Epidermal melanocyte (primary cell): ENCODE data around the gene WFDC12.

Experiments
- DNase-seq: peaks from one replicate; pipeline ENCODE4 v3.0.0; 2011; ENCODE audit warnings: low spot score; ENCODE audit not compliant: insufficient read length

Gene WFDC12

DNA sequence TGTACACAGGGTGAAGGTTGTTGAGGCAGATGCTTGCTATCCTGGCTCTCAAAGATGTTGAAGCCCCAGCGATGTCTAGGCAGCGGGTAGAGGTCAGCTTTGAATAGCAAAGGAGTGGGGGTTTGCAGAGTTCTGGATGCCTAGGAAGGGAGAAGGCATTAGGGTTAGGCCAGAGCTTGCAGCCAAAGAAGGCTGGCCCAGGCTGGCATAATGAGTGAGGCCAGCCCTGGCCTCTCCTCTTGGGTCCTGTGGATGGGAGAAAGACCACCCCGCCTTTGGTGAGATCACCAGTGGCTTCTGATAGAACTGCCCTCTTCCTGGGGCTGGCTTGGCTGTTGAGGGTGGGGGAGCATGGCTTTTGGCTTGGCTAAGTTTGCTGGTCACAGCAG is 8.9 kb downstream of the WFDC12 start:
- DNase-seq, result no peak

DNA sequence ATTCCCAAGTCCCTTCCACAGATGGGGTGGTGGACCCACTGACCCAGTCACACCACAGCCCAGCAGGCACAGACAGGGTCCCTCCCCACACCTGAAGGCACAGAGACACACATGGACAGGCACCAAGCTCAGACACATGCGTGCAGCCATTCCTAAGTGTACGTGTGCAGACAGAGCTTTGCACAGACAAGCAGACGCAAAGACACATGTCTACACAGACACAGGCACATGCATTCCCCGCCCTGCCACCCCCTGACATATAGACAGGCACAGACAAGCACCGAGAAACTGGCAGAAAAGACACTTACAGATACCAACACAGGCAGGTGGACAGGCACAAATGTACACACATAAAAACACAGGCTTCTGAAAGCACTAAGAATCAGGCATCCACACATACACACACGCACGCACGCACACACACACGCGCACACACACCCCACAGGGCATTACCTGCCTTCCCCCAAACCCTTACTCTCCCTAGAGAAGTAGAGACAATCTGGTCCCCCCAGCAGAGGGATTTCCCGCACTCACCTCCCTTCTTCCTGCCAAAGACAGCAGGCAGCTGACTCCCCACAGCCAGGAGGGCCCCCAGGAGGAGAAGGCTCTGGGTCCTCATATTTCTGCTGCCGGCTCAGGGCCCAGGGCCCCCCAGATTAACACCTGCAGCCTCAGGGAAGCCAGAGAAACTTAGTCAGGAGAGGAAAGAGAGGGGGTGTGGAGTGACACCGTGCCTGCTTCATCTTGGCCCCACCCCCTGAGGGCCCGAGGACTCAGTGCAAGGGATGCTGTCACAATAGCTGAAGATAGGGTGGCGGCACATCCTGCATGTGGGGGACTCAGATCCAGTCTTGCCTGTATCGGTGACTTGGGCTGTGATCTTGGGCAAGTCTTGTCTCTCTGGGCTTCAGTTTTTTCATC is 9.5 kb downstream of the WFDC12 start, which contains the start of gene WFDC5:
Gene WFDC5 (minus strand): TSS at position 710 of the 921 bp plus-strand sequence. CDS start 91 bp downstream, at position 619.
- no peak for DNase-seq

DNA sequence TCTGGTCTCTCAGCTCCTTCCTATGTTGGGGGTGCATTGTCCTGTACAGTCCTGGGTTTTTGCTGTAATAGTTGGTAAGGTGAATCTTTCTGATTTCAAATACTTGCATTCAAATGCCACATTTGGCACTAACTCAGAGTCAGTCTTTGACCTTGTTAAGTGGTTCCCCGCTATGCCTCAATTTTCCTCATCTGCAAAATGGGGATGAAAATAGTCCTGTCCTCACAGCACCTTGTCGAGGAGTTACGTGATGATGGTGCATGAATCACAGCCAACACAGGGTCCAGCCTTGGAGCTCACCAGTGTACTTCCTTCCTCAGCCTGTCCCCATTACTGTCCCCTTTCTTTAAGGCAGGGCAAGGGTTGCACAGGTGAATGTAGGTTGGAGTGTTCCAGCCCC is 10.4 kb downstream of the WFDC12 start:
- no peak for DNase-seq

DNA sequence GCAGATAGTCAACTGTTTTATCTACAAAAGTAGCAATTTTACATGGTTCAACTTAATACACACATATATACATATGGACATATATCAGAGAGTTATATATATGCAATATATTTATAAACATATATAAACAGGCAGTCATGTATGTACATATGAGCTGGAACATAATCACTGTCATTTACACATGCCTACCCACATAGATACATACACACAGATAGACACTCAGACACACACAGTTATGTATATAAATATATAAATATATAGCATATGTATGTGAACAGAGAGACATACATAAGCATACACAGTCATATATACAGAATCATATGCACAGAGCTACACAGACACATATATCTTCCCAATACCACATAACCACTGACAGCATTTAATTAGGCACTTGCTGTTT is 11.5 kb downstream of the WFDC12 start:
- no peak for DNase-seq

DNA sequence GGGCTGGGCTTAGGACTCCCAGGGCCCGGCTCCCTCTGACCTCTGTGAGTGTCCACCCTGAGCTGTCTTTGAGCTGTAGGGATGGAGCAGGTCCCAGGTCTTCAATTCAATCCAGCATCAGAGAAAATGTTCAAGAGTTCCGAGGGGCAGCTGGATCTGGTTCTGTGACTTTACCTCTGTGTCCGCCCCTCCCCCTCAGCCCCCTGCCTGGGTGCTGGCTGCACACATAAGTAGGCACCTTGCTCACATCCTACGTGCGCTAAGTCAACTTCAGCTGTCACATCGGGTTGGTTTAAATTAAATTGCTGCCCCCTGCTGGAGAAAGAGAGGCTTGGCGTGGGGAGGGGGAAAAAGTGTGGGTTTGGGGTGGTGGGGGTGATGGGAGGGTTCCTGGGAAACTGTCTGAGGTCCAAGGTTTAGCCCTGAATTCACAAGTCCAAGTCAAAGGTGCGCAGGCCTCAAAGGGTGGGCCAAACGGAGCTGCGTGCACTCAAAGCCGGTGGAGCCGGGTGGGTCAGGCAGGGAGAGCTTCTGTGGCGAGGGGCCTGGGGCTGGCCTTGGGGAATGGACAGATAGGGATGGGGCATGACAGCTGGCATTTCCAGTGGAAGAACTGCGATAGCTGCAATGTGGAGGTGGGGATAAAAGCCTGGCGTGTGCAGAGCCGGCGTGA is 12.3 kb downstream of the WFDC12 start:
- DNase-seq, result no peak

DNA sequence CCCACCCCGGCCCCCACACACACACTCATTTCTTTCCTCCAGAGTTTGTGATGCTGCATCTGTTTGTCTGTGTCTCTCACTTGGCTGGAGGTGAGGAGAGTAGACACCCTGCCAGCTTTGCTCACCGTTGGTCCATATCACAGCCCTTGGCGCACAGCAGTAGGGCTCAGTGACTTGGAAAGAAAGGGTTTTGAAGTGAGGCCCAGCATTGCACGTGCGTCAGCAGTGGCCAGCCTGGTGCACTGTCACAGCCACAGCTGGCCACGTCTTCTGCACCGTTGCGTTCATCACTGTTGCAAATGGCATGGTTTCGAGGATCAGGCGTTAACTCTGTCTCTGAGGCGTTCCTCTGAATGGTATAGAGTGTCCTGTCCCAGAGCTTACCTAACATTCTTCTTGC is 13.0 kb downstream of the WFDC12 start:
- no peak for DNase-seq

DNA sequence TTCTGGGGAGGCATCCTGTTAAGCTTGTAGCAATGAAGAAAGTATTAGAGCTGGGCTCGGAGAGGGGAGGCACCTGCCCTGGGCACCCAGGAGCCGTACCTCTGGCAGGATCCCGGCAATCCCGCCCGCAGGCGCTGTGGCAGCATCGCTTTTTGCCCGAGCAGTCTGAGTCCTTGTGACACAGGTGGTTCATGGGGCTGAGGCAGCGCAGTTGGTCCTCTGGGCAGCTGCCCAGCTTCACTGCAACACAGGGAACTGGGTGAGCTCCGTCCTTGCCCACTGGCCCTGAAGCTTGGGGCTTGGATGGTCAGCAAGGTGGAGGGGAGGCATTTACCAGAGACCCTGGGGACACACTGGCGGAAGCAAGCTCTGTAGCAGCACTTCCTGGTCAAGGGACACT is 14.0 kb downstream of the WFDC12 start:
- DNase-seq, result no peak

DNA sequence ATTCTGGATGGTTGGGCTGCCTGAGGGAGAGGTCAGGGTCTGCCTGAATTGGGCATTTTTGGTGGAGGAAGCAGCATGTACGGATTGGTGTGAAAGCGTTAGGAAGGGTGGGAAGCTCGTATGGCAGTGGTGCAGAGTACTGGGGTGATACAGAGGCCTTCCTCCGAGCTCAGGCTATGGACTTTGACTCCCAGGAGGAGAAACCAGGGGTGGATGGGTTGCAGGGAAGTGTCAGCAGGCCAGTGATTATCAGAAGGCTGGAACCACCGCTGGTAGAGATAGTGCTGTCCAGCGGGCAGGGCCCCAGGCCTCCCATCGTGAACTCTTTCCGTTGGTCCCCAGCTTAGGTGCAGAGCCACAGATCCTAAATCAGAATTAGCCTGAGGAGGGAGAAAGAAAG is 14.6 kb downstream of the WFDC12 start:
- DNase-seq, result no peak

DNA sequence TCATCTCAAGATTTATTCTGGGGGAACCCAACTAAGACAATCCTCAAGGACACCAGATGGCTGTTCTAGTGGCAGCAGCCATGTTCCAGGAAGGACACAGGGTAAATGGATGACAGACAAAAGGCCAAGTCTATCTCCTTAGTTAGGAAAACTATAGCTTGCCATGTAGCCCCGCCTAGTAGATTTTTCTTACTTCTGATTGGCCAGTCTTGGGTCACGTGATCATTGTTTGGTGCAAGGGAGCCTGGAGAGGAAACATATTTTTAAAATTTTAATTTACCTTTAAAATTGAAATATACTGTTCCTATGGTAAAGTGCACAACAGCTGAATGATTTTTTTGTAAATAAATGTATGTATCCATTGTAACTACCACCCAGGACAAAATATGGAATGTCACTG is 18.9 kb downstream of the WFDC12 start:
- DNase-seq, result no peak

DNA sequence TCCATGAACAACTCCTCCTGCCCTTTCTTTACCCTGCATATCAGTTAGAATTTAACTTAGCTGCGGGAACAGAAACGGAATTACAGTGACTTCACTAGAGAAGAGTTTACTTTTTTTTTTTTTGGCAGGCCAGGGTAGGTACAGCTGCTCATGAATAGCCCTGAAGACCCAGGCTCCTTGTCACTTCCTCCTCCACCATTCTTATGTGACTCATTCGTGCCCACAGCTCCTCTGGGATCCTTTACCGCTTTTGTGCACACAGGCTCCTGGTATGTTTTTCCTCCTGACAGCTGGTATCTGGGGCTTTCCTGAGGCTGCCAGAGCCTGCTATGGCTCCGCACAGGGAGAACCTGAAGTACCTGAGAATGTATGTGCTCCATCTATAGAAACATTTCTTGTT is 19.5 kb downstream of the WFDC12 start:
- DNase-seq, result no peak

DNA sequence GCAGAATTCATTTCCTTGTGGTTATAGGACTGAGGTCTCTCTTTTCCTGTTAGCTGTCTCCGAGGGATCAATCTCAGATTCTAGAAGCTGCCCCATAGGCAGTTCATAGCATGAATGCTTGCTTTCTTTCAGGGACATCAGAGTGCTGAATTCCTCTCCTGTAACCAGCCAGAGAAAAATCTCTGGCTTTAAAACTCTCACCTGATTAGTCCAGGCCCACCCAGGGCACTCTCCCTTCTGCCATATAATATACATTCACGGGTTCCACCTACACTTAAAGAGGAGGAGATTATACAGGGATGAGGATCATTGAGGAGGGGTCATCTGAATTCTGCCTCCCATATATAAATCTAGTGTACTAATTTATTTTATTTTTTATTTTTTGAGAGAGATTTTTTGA is 21.2 kb downstream of the WFDC12 start:
- DNase-seq, result no peak

DNA sequence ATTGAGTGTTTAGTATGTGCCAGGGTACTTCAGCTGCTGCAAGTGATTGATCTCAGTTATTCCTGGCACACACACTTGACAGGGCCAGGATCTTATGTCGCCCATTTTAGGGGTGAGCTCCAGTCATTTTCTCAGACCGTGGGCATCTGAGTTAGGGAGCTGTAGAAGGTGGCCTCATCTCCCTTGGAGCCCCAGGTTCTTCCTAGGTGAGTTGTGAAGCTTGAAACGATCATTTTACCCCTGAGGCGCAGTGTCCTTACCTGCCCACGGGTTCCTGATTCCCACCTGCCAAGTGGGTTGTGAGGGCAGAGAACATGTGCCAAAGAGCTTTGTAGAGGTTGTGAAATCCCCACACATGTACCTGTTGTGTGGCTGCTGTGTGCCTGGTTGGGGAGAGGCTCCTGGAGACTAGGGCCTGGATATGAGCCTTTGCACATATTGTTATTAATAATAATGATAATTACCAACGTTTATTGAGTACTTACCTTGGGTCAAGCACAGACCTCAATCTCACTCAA is 22.9 kb downstream of the WFDC12 start:
- no peak for DNase-seq

DNA sequence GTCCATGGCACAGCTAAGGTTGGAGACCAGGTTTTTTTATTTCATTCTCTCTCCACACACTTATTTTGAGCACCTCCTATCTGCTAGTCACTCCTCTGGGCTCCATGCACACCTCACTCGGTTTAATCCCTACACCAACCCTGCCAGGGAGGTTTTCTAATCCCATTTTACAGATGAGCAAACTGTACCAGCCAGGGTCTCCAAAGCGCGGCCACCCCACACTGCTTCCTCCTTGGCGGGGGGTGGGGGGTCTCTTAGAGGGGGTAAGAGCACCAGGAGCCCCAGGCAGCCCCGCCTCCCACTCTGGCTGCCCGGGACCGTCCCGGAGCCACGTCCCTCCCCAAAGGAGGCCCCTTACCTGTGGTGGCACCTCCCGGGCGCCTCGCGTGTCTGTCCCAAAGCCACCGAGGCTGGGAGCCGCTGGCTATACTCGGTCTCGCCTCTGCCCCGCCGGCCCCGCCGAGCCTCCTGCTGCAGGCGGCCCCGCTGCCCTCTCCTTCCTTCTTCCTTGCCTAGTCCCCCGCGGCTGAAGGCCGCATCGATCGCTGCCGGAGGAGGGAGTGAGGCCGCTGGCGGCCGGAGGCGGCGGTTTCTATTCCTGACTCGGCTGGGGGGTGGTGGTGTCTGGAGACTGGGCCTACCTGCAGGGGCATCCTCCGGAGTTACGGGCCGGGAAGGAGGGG is 23.6 kb downstream of the WFDC12 start, which contains the start of gene KCNS1:
Gene KCNS1 (minus strand): TSS at position 565 of the 683 bp plus-strand sequence. CDS start 1,891 bp downstream, outside the sequence.
- no peak for DNase-seq

DNA sequence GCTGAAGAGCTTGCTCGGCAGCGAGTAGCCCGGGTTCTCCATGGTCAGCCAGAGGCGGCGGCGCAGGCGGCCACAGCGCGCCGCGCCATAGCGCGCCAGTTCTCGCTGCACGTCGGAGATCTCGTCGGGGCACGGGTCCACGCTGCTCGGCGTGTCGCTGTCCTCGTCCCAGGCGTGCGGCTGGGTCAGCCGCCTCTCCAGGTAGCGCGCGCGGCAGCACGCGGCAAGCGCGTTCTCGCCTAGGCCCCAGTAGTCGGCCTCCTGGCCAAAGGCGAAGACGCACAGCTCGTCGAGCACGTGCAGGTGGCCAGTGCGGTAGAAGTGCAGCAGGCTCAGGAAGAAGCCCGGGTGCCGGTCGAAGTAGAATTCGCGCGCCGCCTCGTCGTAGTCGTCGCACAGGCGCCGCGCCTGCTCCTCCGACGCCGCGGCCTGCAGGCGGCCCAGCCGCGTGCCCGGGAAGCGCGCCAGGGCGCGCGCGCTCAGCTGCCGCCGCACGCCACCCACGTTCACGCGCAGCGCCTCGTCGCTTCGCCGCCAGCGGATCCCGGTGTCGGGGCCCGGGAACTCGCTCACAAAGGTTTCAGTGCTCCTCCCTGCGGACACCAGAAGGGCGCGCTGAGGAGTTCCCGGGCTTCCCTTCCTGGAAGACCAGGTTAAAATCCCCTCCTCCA is 26.0 kb downstream of the WFDC12 start:
- DNase-seq, result no peak

DNA sequence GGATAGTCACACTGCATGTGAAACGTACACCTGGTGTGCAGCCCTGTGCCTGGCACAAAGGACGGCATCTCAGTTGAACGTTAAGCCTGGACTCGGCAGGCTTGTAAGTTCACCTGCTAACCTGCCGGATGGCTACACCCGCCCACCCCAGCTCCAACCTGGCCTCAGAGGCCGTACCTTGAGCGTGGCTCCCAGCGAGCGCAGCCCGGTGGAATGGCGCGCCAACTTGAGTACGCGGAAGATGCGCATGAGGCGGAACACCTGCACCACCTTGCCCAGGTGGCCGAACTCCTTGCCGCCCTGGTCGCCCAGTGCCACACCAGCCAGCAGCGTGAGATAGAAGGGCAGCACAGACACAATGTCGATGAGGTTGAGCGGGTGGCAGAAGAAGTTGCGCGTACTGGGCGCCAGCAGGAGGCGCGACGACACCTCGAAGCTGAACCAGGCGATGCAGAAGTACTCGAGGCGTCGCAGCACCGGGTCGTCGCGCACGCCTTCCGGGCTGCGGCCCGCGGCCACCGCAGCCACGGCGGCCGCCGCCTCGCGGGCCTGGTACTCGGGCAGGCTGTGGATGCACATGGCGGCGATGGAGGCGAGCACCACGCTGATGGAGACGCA is 26.7 kb downstream of the WFDC12 start:
- DNase-seq, result peak; percentile 50

DNA sequence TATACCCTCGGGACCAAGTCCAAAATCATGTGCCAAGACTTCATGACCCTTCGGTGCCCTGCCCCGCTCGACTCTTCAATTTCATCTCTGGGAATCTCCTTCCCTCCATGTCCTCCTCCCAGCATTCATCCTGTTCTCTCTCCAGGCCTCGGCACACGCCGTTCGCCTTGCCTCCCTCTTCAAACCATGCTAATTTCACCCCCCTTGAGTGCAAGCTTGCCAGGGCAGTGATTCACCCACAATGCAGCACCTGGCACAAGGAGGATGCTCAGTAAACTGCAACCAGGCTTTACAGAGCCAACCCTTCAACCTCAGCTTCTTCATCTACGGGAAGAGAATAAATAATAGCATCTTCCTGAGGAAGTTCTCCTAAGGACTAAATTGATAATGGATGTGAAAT is 27.5 kb downstream of the WFDC12 start:
- DNase-seq, result no peak

DNA sequence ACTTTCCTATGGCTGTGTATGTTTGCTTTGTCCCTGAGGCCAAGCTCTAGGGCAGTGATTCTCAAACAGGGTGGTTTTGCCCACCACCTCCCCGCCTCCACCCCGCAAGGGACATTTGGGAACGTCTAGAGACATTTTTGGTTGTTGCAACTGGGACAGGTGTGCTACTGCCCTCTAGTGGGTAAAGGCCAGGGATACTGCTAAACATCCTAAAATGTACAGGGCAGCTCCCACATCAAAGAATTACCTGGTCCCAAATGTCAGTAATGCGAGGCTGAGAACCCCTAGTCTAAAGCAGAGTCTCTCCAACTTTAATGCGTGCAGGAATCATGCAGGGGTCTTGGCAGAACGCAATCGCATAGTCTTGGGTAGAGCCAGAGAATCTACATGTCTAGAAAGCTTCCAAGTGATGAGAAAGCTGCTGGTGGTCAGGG is 28.4 kb downstream of the WFDC12 start:
- peak; percentile 57 for DNase-seq

DNA sequence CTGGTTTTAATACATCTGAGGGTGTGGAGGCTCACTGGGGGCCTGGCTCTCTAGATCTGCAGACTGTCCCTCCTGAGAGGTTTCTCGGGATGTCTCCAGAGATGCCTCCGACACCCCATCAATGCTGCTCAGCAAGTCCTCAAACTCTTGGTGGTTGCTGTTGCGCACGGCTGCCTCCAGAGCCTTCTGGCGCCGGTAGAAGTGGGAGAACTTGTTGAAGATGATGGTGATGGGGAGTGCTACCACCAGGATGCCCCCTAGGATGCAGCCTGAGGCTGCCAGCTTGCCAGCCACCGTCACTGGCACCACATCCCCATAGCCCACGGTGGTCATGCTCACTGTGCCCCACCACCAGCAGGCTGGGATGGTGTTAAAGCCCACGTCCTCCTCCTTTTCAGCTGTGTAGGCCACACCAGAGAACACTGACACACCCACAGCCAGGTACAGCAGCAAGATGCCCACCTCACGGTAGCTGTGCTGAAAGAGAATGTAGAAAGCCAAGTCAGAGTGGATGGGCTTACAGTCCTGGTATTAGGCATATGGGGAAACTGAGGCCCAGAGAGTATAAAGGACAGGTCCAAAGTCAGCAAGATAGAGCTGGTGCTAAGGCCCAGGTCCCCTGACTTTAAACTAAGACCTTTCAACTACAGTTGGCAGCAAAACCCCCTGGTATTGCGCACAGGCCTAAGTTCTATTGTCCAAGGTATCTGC is 29.2 kb downstream of the WFDC12 start:
- no peak for DNase-seq

DNA sequence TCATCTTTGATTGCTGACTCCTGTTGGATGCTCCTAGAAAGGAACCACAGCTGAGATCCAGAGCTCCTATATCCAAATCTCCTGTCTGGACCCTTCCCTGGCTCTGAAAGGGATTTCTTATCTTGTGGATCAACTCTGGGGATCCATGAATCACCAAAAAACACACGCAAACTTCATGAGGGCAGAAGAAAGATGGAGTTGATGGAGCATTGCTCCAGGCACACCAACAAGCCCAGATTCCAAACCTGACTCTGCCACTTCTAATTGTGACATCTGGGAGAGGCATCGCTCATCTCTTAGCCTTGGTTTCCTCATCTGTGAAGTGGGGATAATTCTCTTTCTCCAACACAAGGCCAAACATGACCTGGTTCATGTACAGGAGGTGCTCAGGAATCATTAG is 30.1 kb downstream of the WFDC12 start:
- DNase-seq, result no peak

DNA sequence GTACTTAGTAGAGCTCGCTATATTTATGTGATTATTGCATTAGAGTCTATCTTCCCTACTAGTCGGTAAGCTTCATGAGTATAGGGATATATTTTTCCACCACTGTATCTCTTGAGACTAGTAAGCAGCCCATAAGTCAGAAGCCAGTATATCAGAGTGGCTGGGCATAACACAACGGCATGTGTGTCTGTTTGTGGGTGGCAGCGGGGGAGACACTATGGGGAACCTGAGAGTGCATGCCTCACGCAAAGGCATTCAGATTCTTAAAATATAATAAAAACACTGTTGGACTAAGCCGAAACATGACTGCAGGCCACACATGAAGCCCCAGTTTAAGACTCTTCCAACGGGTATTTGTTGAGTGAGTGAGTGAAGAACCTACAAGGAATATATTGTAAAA is 31.4 kb downstream of the WFDC12 start:
- no peak for DNase-seq
